Caki2 (cell line): ENCODE data around the gene SKI. TPM values are rescaled to one million over a fixed set of nuclear protein-coding genes. Genes with fewer than 3 reads are reported as not detected.

Experiments used
- DNase-seq: peaks from one replicate; pipeline ENCODE4 v3.0.0-alpha.2; 2015; ENCODE audit warnings: low read depth
- in situ Hi-C: cut with HindIII; loops from 2 replicates; pipeline ENCODE4 v1.10.0; 2016; ENCODE audit warnings: low sequenced_read_pairs, low pct_unique_long_range_greater_than_20kb, mixed read lengths
- total RNA-seq: library from RNA; depleted of rRNA; stranded (reverse); fragments of >200 nt; shearing (Covaris generic); gene quantifications from 2 replicates; pipeline ENCODE4 v1.2.3, GENCODE V29; 2014; ENCODE audit warnings: low replicate concordance

SKI gene
- total RNA-seq, 1 experiment from 2014 or later: 5.6 TPM

- DNase-seq: no peak
- in situ Hi-C loops: no loop called here
Observed at GRCh38 chr1:2267051-2267830, 39.1 kb downstream of the SKI start.

DNA sequence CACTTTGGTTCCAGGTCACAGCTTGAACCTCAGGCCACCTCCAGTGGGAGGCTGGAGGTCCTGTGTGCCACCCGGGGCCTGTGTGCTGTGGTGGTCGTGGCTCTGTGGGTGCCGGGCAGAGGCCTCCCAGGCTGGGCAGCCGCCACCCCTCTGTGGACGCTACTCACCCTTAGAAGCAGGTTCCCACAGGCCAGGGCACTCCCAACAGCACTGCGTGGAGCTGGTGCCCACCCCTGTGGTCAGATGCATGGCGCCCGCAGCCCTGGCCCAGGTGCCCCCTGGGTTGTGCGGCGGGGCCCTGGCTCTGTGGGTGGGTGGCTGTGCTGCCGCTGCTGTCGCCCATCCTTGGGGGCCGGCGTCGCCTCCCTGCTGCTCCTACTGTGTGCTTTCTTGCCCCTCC, 39.7 kb downstream of the SKI start:
- no peak for DNase-seq
- in situ Hi-C loops: no loop called here

DNA sequence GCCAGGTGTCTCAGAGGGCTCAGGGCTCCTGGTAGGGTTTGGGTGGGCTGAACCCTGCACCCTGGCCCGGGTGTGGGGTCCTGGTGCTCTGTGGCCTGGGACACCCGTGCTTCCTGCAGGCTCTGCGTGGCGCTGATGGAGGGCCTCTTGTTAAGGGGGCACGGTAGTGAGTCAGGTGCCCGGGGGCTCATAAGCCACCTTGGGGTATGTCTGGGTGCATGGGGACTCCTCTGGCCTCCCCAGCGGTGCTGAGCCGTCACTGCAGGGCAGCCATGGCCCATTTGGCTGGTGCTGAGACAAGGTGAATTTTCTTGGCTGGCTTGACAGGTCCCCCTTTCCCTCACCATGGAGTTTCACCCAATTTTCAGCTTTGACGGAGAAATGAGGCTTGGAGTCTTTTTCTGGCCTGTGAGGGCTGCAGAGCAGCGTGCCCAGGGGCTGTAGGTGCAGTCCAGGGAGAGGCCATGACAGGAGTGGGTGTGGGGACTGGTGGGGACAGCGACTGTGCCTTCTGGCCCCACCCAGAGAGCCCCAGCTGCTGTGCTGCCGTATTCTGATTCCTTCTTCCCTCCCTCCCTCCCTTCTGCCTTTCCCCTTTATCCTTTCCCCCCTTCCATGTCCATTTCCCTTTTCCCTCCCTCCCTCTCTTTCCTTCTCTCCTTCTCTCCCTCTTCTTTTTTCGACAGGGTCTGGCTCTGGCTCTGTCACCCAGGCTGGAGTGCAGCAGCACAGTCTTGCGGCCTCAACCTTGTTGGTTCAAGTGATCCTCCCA, 40.4 kb downstream of the SKI start:
- DNase-seq: no peak
- in situ Hi-C loops: no loop called here

GRCh38 chr1:2269193-2269921, 41.2 kb downstream of the SKI start:
- in situ Hi-C loops: no loop called here
- DNase-seq: no peak

- DNase-seq: no peak
- in situ Hi-C loops: no loop called here
Observed at GRCh38 chr1:2269922-2270259, 41.8 kb downstream of the SKI start.

DNA sequence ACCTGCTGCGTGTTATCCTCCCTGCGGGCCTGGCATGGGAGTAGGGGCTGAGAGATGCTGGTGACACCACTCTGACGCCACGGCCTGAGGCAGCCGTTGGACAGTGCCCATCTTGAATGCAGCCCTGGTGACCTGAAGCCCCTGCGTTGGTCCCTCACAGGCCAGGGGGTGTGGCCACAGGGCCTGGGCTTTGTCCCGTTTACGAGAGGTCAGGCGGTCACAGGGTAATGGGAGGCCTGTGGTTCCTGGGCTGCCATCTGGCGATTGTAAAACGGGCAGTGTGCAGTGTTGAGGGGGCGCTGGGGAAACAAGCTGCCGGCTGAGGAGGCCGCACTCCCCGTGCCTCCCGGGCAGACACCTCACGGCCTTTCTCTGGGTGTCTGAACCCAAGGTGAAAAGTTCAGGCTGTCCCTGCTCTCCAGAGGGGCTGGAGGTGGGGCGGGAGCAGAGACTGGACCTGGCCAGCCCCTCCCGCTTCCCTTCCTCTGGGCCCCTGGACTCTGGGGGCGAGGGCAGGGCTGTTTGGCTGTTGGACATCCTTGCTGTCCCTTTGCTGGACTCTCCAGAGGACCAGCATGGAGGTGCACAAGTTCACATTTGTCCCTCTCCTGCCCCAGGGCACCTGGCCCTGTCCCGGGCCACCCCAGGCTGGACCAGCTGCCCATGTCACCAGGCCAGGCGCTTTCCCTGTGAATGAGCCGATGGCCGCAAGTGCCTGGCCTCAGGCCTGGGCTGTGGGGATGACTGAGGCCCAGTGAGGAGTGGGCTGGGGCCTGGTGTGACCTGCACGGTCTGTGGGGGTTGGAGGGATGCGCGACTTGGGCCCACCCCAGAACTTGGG, 42.4 kb downstream of the SKI start:
- no peak for DNase-seq
- in situ Hi-C loops: no loop called here

GRCh38 chr1:2271211-2271721, 43.1 kb downstream of the SKI start:
- in situ Hi-C loops: no loop called here
- DNase-seq: no peak

DNA sequence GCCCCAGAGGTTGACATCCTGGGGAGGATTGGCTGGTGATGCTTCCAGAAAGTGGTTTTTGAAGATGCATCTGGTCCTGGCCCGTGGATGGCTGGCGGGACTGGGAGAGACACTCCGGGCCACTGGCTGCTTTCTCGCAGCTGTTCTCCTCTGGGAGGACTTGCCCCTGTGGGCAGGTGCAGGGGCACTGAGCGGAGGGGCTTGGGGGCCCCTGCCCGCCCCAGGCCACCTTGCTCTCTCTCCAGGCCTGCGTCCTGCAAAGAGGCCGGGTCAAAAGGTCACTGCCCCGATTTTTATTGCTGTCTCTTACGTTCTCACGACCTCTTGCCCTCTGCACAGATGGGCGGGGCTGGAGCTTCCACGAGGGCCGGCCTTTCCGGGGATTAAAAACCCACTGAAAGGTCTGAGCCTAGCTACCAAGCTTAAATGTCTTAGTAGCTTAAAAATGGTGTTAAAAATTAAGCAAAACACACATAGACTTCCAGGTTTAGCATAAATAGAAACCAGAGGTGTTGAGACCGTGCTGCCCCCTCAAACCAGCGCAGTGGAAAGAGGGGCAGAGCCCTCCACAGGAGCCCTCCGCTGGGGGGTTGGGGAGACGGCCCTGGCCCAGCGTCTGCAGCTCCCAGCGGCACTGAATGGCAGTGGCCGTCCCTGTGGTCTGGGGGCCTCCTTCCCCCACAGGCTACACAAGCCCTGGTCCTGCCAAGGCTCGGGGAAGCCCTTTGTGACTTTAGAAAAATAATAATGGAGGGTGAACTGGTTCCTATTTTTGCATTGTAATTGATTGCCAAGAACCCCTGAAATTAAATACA, 43.9 kb downstream of the SKI start:
- in situ Hi-C loops: no loop called here
- no peak for DNase-seq

DNA sequence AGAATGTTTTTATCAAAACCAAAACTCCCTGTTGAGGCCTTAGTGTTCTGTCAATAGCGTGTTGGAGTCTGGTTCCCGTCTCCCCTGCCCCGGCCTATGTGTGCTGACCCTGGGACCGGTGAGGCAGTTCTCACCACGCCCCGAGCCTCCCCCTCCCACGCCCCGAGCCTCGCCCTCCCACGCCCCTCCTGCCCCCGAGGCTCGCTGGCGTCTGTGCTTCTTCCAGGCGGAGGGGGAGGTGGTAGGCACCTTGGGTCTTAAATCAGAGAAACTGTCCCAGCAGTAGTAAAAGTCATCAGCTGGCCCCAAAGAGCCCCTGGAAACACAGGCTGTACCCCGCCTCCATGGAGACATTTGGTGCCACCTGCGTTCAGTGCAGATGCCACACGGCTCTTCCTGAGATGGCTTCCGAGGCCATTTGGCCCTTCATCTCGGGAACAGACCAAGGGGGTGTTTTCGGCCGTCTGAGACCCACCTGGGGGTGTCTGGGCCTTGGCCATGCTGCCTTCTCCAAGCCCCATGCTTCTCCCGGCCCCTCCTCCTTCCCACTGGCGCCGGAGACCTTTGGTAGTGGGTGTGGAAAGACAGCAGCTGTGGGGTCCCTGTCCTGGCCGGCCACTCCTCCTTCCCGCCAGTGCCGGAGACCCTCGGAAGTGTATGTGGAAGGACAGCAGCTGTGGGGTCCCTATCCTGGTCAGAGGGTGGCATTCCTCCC, 44.7 kb downstream of the SKI start:
- in situ Hi-C loops: no loop called here

DNA sequence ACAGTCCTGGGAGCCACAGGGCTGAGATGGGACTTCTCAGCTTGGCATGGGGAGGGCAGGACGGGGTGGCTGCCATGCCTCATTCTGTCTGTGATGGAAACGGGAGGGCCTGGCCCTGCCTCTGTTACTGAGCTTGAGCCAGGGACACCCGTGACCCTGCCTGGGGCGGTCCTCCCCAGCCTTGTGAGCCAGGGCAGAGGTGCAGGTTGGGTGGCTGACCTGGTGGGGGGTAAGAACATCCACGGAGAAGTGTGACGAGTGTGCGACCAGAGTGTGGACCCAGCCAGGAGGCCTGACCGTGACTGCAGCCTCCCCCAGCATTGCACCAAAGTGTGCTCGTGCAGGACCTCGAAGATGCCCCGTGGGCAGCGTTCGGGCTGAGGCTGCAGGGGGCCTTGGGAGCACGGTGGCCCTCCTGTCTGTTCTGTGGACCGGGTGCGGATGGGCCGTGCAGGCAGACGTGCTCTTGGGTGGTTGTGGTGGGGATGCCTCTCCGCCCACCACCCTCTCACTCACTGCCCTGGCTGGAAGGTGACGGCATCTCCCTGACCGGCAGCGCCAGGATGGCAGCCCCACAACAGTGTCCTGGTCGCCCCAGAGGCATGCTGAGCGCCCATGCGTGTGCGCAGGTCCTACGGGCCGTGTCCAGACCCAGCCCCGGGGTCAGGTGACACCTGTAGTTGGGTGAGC, 45.4 kb downstream of the SKI start:
- no peak for DNase-seq
- in situ Hi-C loops: no loop called here

More for the DNA sequence above, 44.7 kb downstream of the SKI start:
- no peak for DNase-seq

GRCh38 chr1:2274231-2274928, 46.3 kb downstream of the SKI start:
- no peak for DNase-seq
- in situ Hi-C loops: no loop called here

- in situ Hi-C loops: no loop called here
- no peak for DNase-seq
Observed at GRCh38 chr1:2274929-2275475, 46.9 kb downstream of the SKI start.

- no peak for DNase-seq
- in situ Hi-C loops: no loop called here
Observed at GRCh38 chr1:2275796-2276536, 47.8 kb downstream of the SKI start.

- in situ Hi-C loops: no loop called here
- DNase-seq: no peak
Observed at GRCh38 chr1:2276803-2277580, 48.9 kb downstream of the SKI start.
